ENCODE data around the gene KATNB1.

DNA sequence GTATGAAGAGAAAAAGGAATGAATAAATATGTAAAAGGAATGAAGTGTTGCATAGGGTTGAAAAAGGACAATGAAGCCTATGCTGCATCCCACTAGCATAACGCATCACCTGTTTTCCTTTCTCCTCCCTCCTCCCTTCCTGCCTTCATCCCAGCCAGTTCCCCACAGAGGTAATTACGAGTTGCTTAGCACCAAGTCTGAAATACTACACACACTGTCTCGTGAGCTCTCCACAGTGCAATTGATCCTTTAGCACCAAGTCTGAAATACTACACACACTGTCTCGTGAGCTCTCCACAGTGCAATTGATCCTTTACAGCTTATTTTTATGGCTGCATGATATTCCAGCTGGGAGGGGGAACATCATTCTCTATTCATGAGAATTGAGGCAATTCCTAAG, 42.0 kb upstream of the KATNB1 start:
- TF ChIP-seq ESRRA (IDR thresholded peaks at IDR 0.05; ENCODE audit: borderline replicate concordance, low read length), result no peak
- no peak for TF ChIP-seq HDAC2 (IDR thresholded peaks at IDR 0.05)
- TF ChIP-seq, protein P1, sequence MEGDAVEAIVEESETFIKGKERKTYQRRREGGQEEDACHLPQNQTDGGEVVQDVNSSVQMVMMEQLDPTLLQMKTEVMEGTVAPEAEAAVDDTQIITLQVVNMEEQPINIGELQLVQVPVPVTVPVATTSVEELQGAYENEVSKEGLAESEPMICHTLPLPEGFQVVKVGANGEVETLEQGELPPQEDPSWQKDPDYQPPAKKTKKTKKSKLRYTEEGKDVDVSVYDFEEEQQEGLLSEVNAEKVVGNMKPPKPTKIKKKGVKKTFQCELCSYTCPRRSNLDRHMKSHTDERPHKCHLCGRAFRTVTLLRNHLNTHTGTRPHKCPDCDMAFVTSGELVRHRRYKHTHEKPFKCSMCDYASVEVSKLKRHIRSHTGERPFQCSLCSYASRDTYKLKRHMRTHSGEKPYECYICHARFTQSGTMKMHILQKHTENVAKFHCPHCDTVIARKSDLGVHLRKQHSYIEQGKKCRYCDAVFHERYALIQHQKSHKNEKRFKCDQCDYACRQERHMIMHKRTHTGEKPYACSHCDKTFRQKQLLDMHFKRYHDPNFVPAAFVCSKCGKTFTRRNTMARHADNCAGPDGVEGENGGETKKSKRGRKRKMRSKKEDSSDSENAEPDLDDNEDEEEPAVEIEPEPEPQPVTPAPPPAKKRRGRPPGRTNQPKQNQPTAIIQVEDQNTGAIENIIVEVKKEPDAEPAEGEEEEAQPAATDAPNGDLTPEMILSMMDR (IDR thresholded peaks at IDR 0.05), result no peak
- no peak for TF ChIP-seq JUN (IDR thresholded peaks at IDR 0.05)
- TF ChIP-seq PHF8 (IDR thresholded peaks at IDR 0.05; ENCODE audit: borderline replicate concordance, low read depth), result no peak
- no peak for TF ChIP-seq RFX5 (IDR thresholded peaks at IDR 0.05)
- TF ChIP-seq, protein P2, sequence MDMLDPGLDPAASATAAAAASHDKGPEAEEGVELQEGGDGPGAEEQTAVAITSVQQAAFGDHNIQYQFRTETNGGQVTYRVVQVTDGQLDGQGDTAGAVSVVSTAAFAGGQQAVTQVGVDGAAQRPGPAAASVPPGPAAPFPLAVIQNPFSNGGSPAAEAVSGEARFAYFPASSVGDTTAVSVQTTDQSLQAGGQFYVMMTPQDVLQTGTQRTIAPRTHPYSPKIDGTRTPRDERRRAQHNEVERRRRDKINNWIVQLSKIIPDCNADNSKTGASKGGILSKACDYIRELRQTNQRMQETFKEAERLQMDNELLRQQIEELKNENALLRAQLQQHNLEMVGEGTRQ (IDR thresholded peaks at IDR 0.05), result no peak
- TF ChIP-seq CEBPB (IDR thresholded peaks at IDR 0.05), result no peak
- TF ChIP-seq KDM1A (IDR thresholded peaks at IDR 0.05; ENCODE audit: low read depth), result no peak

All from A549 (cell line).